HepG2 (cell line): Measurements from ENCODE around the gene GMPPA. TPM values are rescaled to one million over a fixed set of nuclear protein-coding genes. Genes with fewer than 3 reads are reported as not detected.

Experiments
- HDAC2 ChIP-seq: sonication (generic); formaldehyde crosslinking; IDR thresholded peaks from 2 replicates; pipeline ENCODE4 v1.4.0; 2020; ENCODE audit warnings: missing genetic modification reagents
- HMGA1 ChIP-seq: sonication (generic); formaldehyde crosslinking; conservative IDR thresholded peaks from 2 replicates; pipeline ENCODE4 v1.4.0; 2020; ENCODE audit warnings: missing genetic modification reagents
- HNF4G ChIP-seq, 2 experiments: sonication (generic) in 1 of 2; formaldehyde crosslinking in 1 of 2; IDR thresholded peaks; 2 replicates each; pipeline versions ENCODE4 v1.4.0 to v1.6.1; 2011 to 2020; ENCODE audit warnings: borderline replicate concordance in 2 of 2, low read depth in 2 of 2, mild to moderate bottlenecking in 2 of 2, low read length in 1 of 2, missing genetic modification reagents in 1 of 2, moderate library complexity in 1 of 2
- HOXA3 ChIP-seq: sonication (generic); formaldehyde crosslinking; IDR thresholded peaks from 2 replicates; pipeline ENCODE4 v1.5.0; 2020; ENCODE audit warnings: missing genetic modification reagents
- IKZF4 ChIP-seq: sonication (generic); formaldehyde crosslinking; IDR thresholded peaks from 2 replicates; pipeline ENCODE4 v1.5.1; 2020; ENCODE audit warnings: borderline replicate concordance, mild to moderate bottlenecking, low read depth, missing genetic modification reagents; ENCODE audit errors: not compliant biosample characterization
- KIAA2018 ChIP-seq: sonication (generic); formaldehyde crosslinking; IDR thresholded peaks from 2 replicates; pipeline ENCODE4 v1.5.0; 2020; ENCODE audit warnings: mild to moderate bottlenecking, missing genetic modification reagents, borderline replicate concordance
- MED13 ChIP-seq: sonication (generic); formaldehyde crosslinking; IDR thresholded peaks from 2 replicates; pipeline ENCODE4 v1.5.0; 2020; ENCODE audit warnings: missing genetic modification reagents
- PLRG1 ChIP-seq: fragments of 450-650 bp; conservative IDR thresholded peaks from 2 replicates; pipeline ENCODE4 v1.6.1; 2016
- RNF219 ChIP-seq: sonication (generic); formaldehyde crosslinking; IDR thresholded peaks from 2 replicates; pipeline ENCODE4 v1.5.0; 2020; ENCODE audit warnings: mild to moderate bottlenecking, missing genetic modification reagents
- SMAD1 ChIP-seq: sonication (generic); formaldehyde crosslinking; IDR thresholded peaks from 2 replicates; pipeline ENCODE4 v1.4.0; 2020; ENCODE audit warnings: missing genetic modification reagents, low read depth, mild to moderate bottlenecking, borderline replicate concordance
- SMYD3 ChIP-seq: sonication (generic); formaldehyde crosslinking; IDR thresholded peaks from 2 replicates; pipeline ENCODE4 v1.8.1; 2023; ENCODE audit warnings: mild to moderate bottlenecking, missing genetic modification reagents
- TCF7L2 ChIP-seq: IDR thresholded peaks from 2 replicates; pipeline ENCODE4 v1.6.1; 2011; ENCODE audit warnings: mild to moderate bottlenecking, low read depth, low read length, moderate library complexity
- ZEB1 ChIP-seq: IDR thresholded peaks from 2 replicates; pipeline ENCODE4 v1.6.1; 2012; ENCODE audit warnings: mild to moderate bottlenecking, low read depth, inconsistent platforms; ENCODE audit not compliant: insufficient replicate concordance
- ZUFSP ChIP-seq: sonication (generic); formaldehyde crosslinking; IDR thresholded peaks from 2 replicates; pipeline ENCODE4 v1.9.0; 2021; ENCODE audit warnings: missing genetic modification reagents, mild to moderate bottlenecking, borderline replicate concordance
- polyA plus RNA-seq, 8 experiments: library from polyadenylated mRNA; depleted of rRNA in 3 of 8; stranded (reverse) in 7 of 8; unstranded in 1 of 8; fragments of >200 nt; fragmentation: Illumina TruSeq in 4 of 8; extraction: Trizol in 4 of 8; gene quantifications; 2 replicates each; pipeline versions ENCODE4 v1.2.1 to v1.2.3, GENCODE V29; 2011 to 2016; ENCODE audit warnings: low read depth in 4 of 8, missing spikeins in 1 of 8, mixed read lengths in 1 of 8; ENCODE audit not compliant: insufficient read depth in 1 of 8
- total RNA-seq, 5 experiments: library from RNA; depleted of rRNA; stranded (reverse); fragments of >200 nt; fragmentation: Illumina TruSeq; extraction: Trizol; gene quantifications; 2 replicates each; pipeline ENCODE4 v1.2.3, GENCODE V29; 2016; ENCODE audit warnings: low read depth in 1 of 5
- TF ChIP-seq, protein P1 (sequence below): sonication (generic); formaldehyde crosslinking; conservative IDR thresholded peaks from 2 replicates; pipeline ENCODE4 v1.4.0; 2020; ENCODE audit warnings: missing genetic modification reagents

GMPPA gene
- total and polyA plus RNA-seq, 2 of the 13 experiments (the other 11 are each of a cell fraction or from before 2014, with no cell fraction given), result 81.1 to 106 TPM

DNA sequence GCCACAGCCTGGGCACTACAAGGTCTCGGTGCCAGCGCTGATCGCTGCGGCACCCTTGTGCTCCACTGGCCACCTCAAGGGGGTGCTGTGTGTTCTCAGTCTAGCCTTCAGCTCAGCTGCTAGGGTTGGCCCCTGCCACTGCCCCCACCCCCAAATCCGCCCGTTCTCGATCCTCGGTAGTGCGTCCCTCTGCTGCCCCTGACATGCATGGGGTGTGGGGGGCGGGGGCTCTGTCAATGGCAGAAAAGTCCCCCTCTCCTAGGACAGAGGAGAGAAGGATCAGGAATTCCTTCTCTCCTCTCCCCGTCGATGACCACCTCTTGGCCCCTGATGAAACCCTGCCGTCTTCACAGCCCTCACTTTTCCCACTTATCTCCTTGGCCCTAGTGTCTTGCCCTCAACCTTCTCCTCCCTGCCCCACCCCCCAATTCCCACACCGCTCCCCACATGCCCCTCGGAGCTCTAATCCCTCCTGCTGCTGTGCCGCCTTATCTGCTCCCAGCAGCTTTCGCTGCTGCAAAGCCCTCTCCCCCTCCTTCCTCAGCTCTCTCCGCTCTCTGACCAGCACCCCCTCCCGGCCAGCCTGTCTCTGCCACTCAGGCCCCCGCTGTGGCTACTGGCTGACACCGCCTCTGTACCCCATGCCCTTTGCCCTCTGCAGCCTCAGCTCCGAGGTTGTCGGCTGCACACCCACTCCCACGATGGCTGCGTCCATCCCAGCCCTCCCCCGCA lies 11.3 kb downstream of the GMPPA start (continued):
- TF ChIP-seq HMGA1 (CRISPR knock-in tag) (no peak), IKZF4 (CRISPR knock-in tag) (no peak), TCF7L2 (no peak), HNF4G (IDR thresholded peaks at IDR 0.05; ENCODE audit: borderline replicate concordance, low read depth, low read length) (peak; percentile 18; the same call in 1 of the 2 replicates), HNF4G (CRISPR knock-in tag; IDR thresholded peaks at IDR 0.05; ENCODE audit: borderline replicate concordance, low read depth) (no peak), KIAA2018 (CRISPR knock-in tag) (no peak), MED13 (no peak), HDAC2 (CRISPR knock-in tag) (no peak), SMYD3 (CRISPR knock-in tag) (no peak), PLRG1 (no peak), SMAD1 (CRISPR knock-in tag) (no peak), RNF219 (CRISPR knock-in tag) (no peak), HOXA3 (CRISPR knock-in tag) (no peak), ZEB1 (no peak), ZUFSP (CRISPR knock-in tag) (no peak)
- TF ChIP-seq, protein P1, sequence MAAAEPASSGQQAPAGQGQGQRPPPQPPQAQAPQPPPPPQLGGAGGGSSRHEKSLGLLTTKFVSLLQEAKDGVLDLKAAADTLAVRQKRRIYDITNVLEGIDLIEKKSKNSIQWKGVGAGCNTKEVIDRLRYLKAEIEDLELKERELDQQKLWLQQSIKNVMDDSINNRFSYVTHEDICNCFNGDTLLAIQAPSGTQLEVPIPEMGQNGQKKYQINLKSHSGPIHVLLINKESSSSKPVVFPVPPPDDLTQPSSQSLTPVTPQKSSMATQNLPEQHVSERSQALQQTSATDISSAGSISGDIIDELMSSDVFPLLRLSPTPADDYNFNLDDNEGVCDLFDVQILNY (CRISPR knock-in tag), result no peak
